ES-I3 (cell line): ENCODE results near the gene SLC5A11.

ENCODE experiments used
- H3K36me3 ChIP-seq: 2 replicates; pipeline ENCODE4 v1.6.1; 2013; ENCODE audit warnings: mild to moderate bottlenecking, low read length, control low read depth, moderate library complexity; ENCODE audit not compliant: insufficient read depth
- H3K4me1 ChIP-seq: 2 replicates; pipeline ENCODE4 v1.6.1; 2013; ENCODE audit warnings: mild to moderate bottlenecking, control low read depth, low read length; ENCODE audit not compliant: insufficient read depth
- H3K9ac ChIP-seq: 2 replicates; pipeline ENCODE4 v1.6.1; 2013; ENCODE audit warnings: low read depth, mild to moderate bottlenecking, low read length, moderate library complexity
- H3K9me3 ChIP-seq: 2 replicates; pipeline ENCODE4 v1.6.1; 2013; ENCODE audit warnings: mild to moderate bottlenecking, low read length, moderate library complexity; ENCODE audit not compliant: control insufficient read depth, insufficient read depth

SLC5A11 gene

DNA sequence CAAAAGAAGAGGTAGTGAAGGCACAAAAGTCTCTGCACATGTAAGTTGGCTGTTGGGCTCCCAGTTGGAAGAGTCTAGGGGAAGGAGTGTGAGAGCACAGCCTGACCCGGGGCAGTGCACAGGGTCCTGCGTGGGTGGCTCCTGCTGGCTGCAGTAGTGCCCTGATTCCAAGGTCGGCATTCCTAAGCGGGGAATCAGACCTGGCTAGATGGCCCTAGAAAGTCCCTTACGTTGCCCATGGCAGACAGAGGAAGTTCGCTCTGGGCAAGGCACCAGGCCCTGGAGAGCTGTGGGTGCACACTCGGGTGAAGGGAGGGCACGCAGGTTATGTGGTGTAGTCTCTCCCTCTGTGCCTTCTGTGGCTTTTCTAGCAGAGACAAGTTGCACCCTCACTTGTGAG, 22.8 kb upstream of the SLC5A11 start:
- Histone ChIP-seq H3K36me3 (peaks cover 56% of the 10 kb centered on the region), H3K9me3 (no peaks in the 10 kb centered on the region), H3K4me1 (no peaks in the 10 kb centered on the region), H3K9ac (no peak overlapping the region)

DNA sequence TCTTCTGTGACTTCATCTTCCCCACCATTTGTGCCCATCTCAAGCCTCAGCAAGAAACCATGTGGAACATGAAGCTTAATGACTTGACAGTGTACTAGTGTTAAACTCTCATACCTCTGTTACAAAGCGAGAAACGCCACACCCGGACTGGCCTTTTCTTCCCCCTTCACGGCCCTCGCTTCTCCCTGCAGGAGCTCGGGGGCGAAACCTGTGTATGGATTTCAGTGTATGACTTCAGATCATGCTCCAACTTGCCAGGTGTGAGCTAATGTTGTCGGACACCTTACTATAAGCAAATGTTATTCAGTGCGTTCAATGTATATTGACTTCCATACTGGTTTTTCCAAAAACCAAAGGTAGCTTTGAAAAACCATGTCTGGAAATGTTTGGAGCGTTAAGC, 20.1 kb upstream of the SLC5A11 start:
- Histone ChIP-seq H3K9ac (no peak overlapping the region), H3K9me3 (no peaks in the 10 kb centered on the region), H3K36me3 (peaks cover 32% of the 10 kb centered on the region), H3K4me1 (no peaks in the 10 kb centered on the region)

DNA sequence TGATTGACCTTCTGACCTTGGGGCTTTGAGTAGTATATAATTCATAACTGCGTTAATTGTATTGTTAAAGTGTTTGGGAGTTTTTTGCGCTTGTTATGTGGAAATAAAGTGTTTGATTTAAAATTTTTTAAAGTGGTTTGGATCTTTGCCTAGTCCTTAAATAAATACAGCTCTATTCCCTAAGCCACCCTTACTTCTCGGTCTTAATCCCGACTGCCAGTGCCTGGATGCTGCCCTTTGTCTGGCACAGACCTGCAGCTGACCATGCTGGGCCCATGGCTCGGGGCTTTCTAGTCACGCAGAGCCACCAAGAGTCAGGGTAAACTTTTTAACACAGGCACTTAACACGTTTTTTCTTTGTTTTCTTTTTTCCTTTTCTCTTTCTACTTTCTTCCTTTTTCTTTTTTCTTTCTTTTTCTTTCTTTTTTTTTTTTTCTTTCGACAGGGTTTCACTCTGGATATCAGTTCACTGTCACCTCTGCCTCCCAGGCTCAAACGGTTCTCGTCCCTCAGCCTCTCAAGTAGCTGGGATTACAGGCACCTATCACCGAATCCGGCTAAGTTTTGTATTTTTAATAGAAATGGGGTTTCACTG, 19.6 kb upstream of the SLC5A11 start:
- Histone ChIP-seq H3K36me3 (peaks cover 28% of the 10 kb centered on the region), H3K4me1 (no peaks in the 10 kb centered on the region), H3K9me3 (no peaks in the 10 kb centered on the region), H3K9ac (no peak overlapping the region)

DNA sequence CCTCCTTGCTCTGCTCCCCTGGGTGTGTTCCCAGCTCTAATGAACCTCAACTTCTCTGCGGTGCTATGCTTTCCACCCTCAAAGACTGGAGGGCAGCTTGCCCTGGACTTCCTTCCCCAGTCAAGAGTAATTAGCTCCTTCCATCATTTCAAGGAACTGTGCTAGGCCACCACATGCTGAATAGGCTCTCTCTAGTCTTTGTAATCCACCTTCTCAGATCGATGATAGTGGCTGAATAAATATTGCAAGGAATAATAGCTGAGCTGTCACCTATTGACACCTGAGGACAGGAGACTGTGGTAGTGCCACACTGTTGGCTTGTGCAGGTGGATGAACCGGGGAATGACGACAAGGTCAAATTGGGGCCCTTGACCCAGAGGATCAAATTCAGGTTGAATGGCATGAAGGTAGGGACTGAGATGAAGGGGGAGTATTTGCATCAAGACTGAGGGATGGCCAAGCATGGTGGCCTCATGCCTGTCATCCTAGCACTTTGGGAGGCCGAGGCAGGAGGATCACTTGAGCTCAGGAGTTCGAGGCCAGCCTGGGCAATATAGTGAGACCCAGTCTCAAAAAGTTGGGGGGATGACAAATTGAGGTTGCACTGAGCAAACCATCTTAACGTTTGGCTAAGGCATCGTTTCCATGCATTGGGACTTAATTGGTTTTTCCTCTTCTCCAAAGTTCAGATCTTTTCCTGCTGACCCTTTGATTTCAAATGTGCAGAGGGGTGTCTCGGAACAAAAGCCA, 18.8 kb upstream of the SLC5A11 start:
- no peaks in the 10 kb centered on the region for H3K9me3 ChIP-seq
- no peaks in the 10 kb centered on the region for H3K4me1 ChIP-seq
- peaks cover 26% of the 10 kb centered on the region for H3K36me3 ChIP-seq
- H3K9ac ChIP-seq = no peak overlapping the region

DNA sequence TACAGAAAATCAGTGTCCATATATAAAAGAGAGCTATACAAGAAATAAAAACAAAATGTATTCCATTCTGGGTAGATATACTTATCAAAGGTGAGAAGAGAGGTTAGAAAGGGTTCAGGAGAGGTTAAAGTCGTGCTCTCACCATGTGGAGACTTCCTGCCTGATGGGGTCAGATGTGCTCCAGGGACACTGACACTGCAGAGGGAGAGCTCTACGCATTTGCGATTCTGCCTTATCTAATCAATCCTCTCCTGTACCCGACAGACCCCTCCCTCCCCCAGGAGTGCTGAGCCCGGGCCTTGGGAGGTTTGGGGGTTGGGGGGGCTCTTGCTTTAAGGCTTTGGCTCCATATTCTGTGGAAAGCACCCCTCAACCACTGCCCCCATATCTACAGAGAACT, 16.6 kb upstream of the SLC5A11 start:
- Histone ChIP-seq H3K36me3 (peaks cover 10% of the 10 kb centered on the region), H3K4me1 (no peaks in the 10 kb centered on the region), H3K9me3 (no peaks in the 10 kb centered on the region), H3K9ac (no peak overlapping the region)

GRCh38 chr16:24833352-24833751, 12.4 kb upstream of the SLC5A11 start:
- Histone ChIP-seq H3K9me3 (no peaks in the 10 kb centered on the region), H3K36me3 (peaks cover 2% of the 10 kb centered on the region; the same call in 1 of the 2 replicates), H3K4me1 (no peaks in the 10 kb centered on the region), H3K9ac (no peak overlapping the region)

DNA sequence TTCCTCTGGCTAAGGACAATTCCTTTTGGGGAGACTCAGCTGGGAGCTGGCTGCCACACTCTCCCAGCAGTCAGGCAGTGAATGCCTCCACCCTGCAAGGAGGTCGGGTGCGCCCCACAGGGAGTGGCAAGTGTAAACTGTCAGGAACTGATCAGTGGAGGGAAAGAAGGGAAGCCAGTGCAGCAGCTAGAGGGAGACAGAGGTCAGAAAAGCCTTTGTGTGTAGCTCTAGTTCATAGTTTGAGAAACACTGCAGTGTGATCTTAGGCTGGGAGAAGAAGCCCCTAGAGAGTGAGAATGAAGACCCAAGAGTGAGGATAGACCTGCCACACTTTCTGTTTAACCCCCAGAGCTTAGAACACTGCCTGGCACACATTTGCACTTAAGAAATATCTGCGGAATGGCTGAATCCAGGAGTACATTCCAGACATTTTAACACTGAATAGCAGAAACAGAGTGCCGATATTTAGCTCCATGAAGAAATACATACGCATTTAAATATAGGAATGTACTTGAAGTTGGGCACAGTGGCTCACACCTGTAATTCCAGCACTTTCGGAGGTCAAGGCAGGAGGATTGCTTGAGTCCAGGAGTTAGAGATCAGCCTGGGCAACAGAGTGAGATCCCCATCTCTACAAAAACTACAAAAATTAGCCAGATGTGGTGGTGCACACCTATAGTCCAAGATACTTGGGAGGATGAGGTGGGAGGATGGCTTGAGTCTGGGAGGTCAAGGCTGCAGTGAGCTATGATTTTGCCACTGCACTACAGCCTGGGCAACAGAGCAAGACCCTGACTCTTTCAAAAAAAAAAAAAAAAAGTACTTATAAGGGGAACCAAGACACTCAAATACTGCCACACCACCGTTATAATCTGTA, 11.1 kb upstream of the SLC5A11 start:
- H3K9me3 ChIP-seq = no peaks in the 10 kb centered on the region
- no peaks in the 10 kb centered on the region for H3K4me1 ChIP-seq
- no peaks in the 10 kb centered on the region for H3K36me3 ChIP-seq
- no peak overlapping the region for H3K9ac ChIP-seq

GRCh38 chr16:24836836-24837235, 8.9 kb upstream of the SLC5A11 start:
- Histone ChIP-seq H3K9ac (no peak overlapping the region), H3K4me1 (no peaks in the 10 kb centered on the region), H3K36me3 (no peaks in the 10 kb centered on the region)

DNA sequence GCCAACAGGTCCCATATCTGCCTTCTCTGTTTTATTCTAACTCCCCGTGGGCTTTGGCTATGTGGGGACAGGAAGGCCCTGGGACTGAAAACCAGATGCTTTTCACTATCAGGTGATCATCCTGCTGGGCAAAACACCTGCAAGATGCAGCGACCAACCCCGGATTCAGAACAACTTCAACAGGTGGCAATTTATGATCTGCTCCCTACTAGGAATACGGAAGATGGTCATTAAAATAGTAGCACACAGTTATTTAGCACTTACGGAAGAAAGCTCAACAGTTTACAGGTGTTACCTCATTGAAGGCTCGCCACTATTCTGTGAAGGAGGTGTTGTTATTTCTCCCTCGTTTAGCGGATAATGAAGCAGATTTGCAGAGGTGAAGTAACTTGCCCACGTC, 7.8 kb upstream of the SLC5A11 start:
- no peaks in the 10 kb centered on the region for H3K4me1 ChIP-seq
- no peak overlapping the region for H3K9ac ChIP-seq
- no peaks in the 10 kb centered on the region for H3K9me3 ChIP-seq
- H3K36me3 ChIP-seq = no peaks in the 10 kb centered on the region

More at GRCh38 chr16:24836836-24837235, 8.9 kb upstream of the SLC5A11 start:
- no peaks in the 10 kb centered on the region for H3K9me3 ChIP-seq

GRCh38 chr16:24838554-24839266, 7.1 kb upstream of the SLC5A11 start:
- Histone ChIP-seq H3K9me3 (no peaks in the 10 kb centered on the region), H3K36me3 (no peaks in the 10 kb centered on the region), H3K4me1 (no peaks in the 10 kb centered on the region), H3K9ac (no peak overlapping the region)

DNA sequence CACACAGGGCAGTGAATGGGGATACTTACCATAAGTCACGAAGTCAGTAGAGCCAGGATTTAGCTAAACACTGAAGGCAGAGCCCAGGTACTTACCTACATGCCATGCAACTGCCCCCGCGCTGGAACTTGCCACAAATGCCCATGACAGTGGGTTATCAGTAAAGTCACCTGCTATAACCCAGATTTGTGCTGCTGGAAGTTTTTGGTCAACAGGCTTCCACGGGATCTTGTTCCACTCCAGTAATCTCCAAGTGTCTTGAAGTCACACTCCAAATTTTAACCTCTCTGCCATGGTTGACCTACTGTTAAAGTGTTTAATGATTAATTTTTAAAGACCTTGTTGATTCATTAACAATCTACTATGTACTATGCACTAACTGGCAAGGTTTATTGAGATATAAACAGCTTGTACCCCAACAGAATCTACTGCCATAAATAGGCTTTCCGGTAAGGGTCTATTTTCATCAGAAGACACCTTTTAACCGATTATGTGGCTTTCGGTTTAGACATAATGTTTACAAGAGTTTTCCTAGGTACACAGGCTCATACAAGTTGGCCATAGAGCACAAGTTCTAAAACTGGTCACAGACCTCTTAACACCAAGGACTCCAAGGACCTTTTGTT, 6.3 kb upstream of the SLC5A11 start:
- Histone ChIP-seq H3K9me3 (no peaks in the 10 kb centered on the region), H3K36me3 (no peaks in the 10 kb centered on the region), H3K9ac (no peak overlapping the region), H3K4me1 (peaks cover 3% of the 10 kb centered on the region; the same call in 1 of the 2 replicates)

DNA sequence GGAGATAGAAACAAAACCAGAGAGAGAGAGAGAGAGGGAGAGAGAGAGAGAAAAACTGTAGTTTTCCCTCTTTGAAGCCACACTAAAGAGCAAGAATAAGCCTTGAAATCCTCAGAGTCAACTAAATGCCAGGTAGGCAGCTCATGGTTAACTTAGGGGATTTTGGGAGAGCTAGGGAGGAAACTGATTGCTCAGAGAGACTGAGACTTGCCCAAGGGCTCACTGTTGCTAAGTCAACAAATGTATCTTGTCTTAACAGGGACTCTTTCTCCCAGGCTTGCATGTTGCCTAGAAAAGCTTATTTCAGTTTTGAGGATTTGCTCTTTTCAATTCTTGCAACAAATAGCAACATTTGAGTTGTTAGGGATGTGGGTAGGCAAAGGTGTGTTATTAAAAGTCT, 4.5 kb upstream of the SLC5A11 start:
- H3K36me3 ChIP-seq = no peaks in the 10 kb centered on the region
- no peaks in the 10 kb centered on the region for H3K9me3 ChIP-seq
- no peak overlapping the region for H3K9ac ChIP-seq
- H3K4me1 ChIP-seq = peaks cover 6% of the 10 kb centered on the region; the same call in 1 of the 2 replicates

- Histone ChIP-seq H3K36me3 (no peaks in the 10 kb centered on the region), H3K9ac (no peak overlapping the region), H3K9me3 (no peaks in the 10 kb centered on the region), H3K4me1 (peaks cover 6% of the 10 kb centered on the region; the same call in 1 of the 2 replicates)
Measured at GRCh38 chr16:24844101-24845030, 1.4 kb upstream of the SLC5A11 start.
